ENCODE measurements around the gene SURF1. TPM values are rescaled to one million over a fixed set of nuclear protein-coding genes. Genes with fewer than 3 reads are reported as not detected.

SURF1 gene
- total and polyA plus RNA-seq, 10 of the 15 experiments (the other 5 are each of a cell fraction or from before 2014, with no cell fraction given) = 17.9 to 46.4 (median 29.6) TPM

DNA sequence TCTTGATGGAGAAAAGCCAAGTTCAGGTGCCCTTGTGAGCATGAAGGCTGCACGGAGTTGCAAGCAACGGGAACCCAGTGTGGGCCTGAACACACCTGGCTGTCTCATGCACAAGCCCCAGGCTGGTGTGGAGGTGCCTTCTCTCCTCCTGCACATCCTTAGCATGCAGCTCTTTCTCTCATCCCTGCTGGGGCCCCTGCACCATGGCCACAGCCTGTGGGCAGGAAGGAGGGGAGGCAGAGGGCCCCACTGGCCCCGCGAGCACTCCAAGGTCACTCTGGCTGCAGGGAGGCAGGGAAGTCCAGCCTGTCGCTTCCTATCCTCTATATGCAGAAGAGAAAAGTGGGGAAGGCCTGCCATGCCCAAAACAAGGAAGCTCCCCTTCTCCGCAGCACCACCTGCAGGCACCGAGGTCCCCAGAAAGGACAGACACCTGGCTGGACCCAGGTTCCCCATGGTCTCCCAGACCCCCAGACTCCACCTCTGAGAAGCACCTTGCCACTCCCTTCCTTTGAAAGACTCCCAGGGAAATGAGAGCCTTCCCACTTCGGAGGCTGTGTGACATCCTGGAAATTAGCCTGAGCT, 38.5 kb upstream of the SURF1 start (continued):
- TF ChIP-seq, protein P1, sequence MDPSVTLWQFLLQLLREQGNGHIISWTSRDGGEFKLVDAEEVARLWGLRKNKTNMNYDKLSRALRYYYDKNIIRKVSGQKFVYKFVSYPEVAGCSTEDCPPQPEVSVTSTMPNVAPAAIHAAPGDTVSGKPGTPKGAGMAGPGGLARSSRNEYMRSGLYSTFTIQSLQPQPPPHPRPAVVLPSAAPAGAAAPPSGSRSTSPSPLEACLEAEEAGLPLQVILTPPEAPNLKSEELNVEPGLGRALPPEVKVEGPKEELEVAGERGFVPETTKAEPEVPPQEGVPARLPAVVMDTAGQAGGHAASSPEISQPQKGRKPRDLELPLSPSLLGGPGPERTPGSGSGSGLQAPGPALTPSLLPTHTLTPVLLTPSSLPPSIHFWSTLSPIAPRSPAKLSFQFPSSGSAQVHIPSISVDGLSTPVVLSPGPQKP (IDR thresholded peaks at IDR 0.05; ENCODE audit: low read depth, low read length) = no peak
- TF ChIP-seq FOS (IDR thresholded peaks at IDR 0.05; ENCODE audit: borderline replicate concordance, extremely low read depth, insufficient read length) (no peak), SMARCA5 (IDR thresholded peaks at IDR 0.05) (no peak), ZBTB4 (CRISPR knock-in tag; IDR thresholded peaks at IDR 0.05) (no peak), RUNX3 (IDR thresholded peaks at IDR 0.05; ENCODE audit: low read length) (no peak), RB1 (IDR thresholded peaks at IDR 0.05; ENCODE audit: borderline replicate concordance) (no peak)

DNA sequence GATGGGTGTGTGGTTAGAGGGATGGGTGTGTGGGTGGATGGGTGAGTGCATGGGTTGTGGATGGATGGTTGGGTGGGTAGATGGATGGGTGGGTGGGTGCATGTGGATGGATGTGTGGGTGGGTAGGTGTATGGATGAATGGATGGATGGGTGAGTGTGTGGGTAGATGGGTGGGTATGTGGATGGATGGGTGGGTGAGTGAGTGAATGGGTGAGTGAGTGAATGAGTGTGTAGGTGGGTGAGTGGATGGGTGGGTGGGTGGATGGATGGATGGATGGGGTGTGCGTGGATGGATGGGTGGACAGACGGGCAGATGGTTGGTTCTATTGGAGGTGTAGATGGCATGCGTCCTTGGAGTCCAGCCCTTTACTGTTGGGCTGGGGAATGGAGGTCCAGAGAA, 37.1 kb upstream of the SURF1 start:
- Histone ChIP-seq H2AFZ (ENCODE audit: control insufficient read depth, low read depth, low read length) (no peak overlapping the region), H3K4me1 (ENCODE audit: control insufficient read depth, insufficient read depth, low read length) (no peaks in the 10 kb centered on the region), H3K36me3 (ENCODE audit: control insufficient read depth in 2 of 2, insufficient read depth in 2 of 2, low read length in 1 of 2) (no peaks in the 10 kb centered on the region), H3K4me3 (no peak overlapping the region), H3K79me2 (ENCODE audit: control insufficient read depth, insufficient read depth, low read length) (no peaks in the 10 kb centered on the region), H3K9ac (ENCODE audit: control insufficient read depth, insufficient read depth, low read length) (no peak overlapping the region), H3K27ac (ENCODE audit: control insufficient read depth, insufficient read depth) (no peak overlapping the region), H3K27me3 (replicated peaks in 1 of 2; ENCODE audit: control insufficient read depth in 2 of 2, insufficient read depth in 2 of 2, low read length in 1 of 2) (no peaks in the 10 kb centered on the region), H4K20me1 (ENCODE audit: control insufficient read depth, insufficient read depth) (no peaks in the 10 kb centered on the region), H3K4me2 (ENCODE audit: control insufficient read depth, insufficient read depth) (no peak overlapping the region), H3K9me3 (replicated peaks; ENCODE audit: control insufficient read depth, insufficient read depth, low read length) (no peaks in the 10 kb centered on the region)
- FAIRE-seq = no peak
- ChIA-PET RAD21 (ENCODE audit: unreplicated experiment) (interaction anchor here (1.2 kb wide), 1 partner anchor 16 kb away, joined by 4 read pairs; no protein-coding TSS in a partner anchor), POLR2A (no interaction called here), SMC1A (ENCODE audit: uncharacterized antibody, unreplicated experiment) (no interaction called here), CTCF (no interaction called here)
- 80% methylated on average over 1 of the region's 3 CpGs for WGBS (ENCODE audit: insufficient coverage, insufficient replicate concordance, low lambda C conversion rate, missing lambda C conversion rate)
- intact Hi-C loops (cut with micrococcal nuclease; ENCODE audit: unreplicated experiment) = no loop called here
- no peak for DNase-seq (ENCODE audit: low read depth, low spot score)
- TF ChIP-seq ASH2L (IDR thresholded peaks at IDR 0.05; ENCODE audit: borderline replicate concordance, low read depth) (no peak), RUNX3 (IDR thresholded peaks at IDR 0.05; ENCODE audit: low read length) (no peak), DPF2 (IDR thresholded peaks at IDR 0.05) (no peak), BHLHE40 (IDR thresholded peaks at IDR 0.05; ENCODE audit: borderline replicate concordance in 1 of 2, low read depth in 2 of 2, low read length in 1 of 2) (no peak), MXI1 (IDR thresholded peaks at IDR 0.05; ENCODE audit: low read depth, low read length) (no peak), ZSCAN29 (IDR thresholded peaks at IDR 0.05) (no peak), BCL11A (IDR thresholded peaks at IDR 0.05; ENCODE audit: low read depth, low read length) (no peak), CHD2 (IDR thresholded peaks at IDR 0.05; ENCODE audit: borderline replicate concordance, low read depth, low read length) (no peak), POLR2A (IDR thresholded peaks at IDR 0.05; ENCODE audit: low read depth, low read length) (no peak), MTA3 (IDR thresholded peaks at IDR 0.05; ENCODE audit: borderline replicate concordance, low read length) (no peak), GABPA (IDR thresholded peaks at IDR 0.05; ENCODE audit: low read depth) (no peak), TCF12 (IDR thresholded peaks at IDR 0.05; ENCODE audit: low read depth, low read length) (no peak), EED (IDR thresholded peaks at IDR 0.05; ENCODE audit: low read depth) (no peak), FOXM1 (IDR thresholded peaks at IDR 0.05; ENCODE audit: low read depth, low read length) (no peak)
- TF ChIP-seq, protein P2, sequence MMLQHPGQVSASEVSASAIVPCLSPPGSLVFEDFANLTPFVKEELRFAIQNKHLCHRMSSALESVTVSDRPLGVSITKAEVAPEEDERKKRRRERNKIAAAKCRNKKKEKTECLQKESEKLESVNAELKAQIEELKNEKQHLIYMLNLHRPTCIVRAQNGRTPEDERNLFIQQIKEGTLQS (IDR thresholded peaks at IDR 0.05; ENCODE audit: borderline replicate concordance, extremely low read depth, low read depth, low read length) = no peak
- no peak for ATAC-seq
- in situ Hi-C loops (cut with MboI) = no loop called here
- BruUV-seq (replicated peaks) = no TSS peak
